HEK293 (cell line): ENCODE measurements around the gene A2ML1.

ENCODE experiments used
- CTCF ChIA-PET: fragments of 350-600 bp; formaldehyde crosslinking; extraction: SDS; loops from one replicate; lab custom pipeline; 2021; ENCODE audit warnings: antibody characterized with exemption; lab: Yijun Ruan, JAX
- POLR2A ChIA-PET: fragments of 300-600 bp; formaldehyde crosslinking; extraction: SDS; loops from one replicate; lab custom pipeline; 2020; ENCODE audit warnings: antibody characterized with exemption, inconsistent platforms; lab: Yijun Ruan, JAX
- H3K27ac ChIP-seq: fragments of 200-500 bp; sonication (Bioruptor generic); 2 replicates; pipeline ENCODE4 v1.5.1; 2014; ENCODE audit warnings: low read depth, low read length, control low read depth, inconsistent platforms; ENCODE audit errors: extremely low read depth
- H3K36me3 ChIP-seq, 2 experiments: fragments of 200-500 bp in 1 of 2; sonication (Bioruptor generic) in 1 of 2; 1 replicate in 1 of 2; 2 replicates in 1 of 2; pipeline ENCODE4 v1.5.1; 2014 to 2017; ENCODE audit warnings: inconsistent platforms in 2 of 2, low read length in 2 of 2; ENCODE audit not compliant: control insufficient read depth in 2 of 2, insufficient read depth in 1 of 2
- H3K4me1 ChIP-seq: fragments of 200-500 bp; sonication (Bioruptor generic); 2 replicates; pipeline ENCODE4 v1.5.1; 2014; ENCODE audit warnings: mild to moderate bottlenecking, low read length, inconsistent platforms; ENCODE audit not compliant: control insufficient read depth, insufficient read depth
- H3K4me3 ChIP-seq: 2 replicates; pipeline ENCODE4 v1.5.1; 2011; ENCODE audit warnings: low read depth, mild to moderate bottlenecking, control low read depth, low read length, moderate library complexity
- H3K9me3 ChIP-seq: fragments of 200-500 bp; sonication (Bioruptor generic); 2 replicates; pipeline ENCODE4 v1.5.1; 2014; ENCODE audit warnings: low read depth, low read length, inconsistent platforms; ENCODE audit not compliant: control insufficient read depth, insufficient read depth
- ELK4 ChIP-seq: IDR thresholded peaks from 2 replicates; pipeline ENCODE4 v1.6.1; 2011; ENCODE audit warnings: mild to moderate bottlenecking, low read depth, low read length, borderline replicate concordance
- HOXD13 ChIP-seq: sonication (generic); formaldehyde crosslinking; IDR thresholded peaks from 2 replicates; pipeline ENCODE4 v1.8.0; 2022; ENCODE audit warnings: missing genetic modification reagents, borderline replicate concordance
- PRDM10 ChIP-seq: fragments of 450-650 bp; formaldehyde crosslinking; IDR thresholded peaks from 2 replicates; pipeline ENCODE4 v1.5.1; 2016; ENCODE audit warnings: missing biosample characterization, missing genetic modification characterization
- PRDM6 ChIP-seq: fragments of 450-650 bp; formaldehyde crosslinking; IDR thresholded peaks from 2 replicates; pipeline ENCODE4 v1.5.1; 2017; ENCODE audit warnings: missing biosample characterization, missing genetic modification characterization
- ZBTB49 ChIP-seq: fragments of 450-650 bp; formaldehyde crosslinking; IDR thresholded peaks from 2 replicates; pipeline ENCODE4 v1.5.1; 2016; ENCODE audit warnings: missing biosample characterization, missing genetic modification characterization, low read depth
- ZBTB8A ChIP-seq: fragments of 450-650 bp; formaldehyde crosslinking; IDR thresholded peaks from 2 replicates; pipeline ENCODE4 v1.5.1; 2016; ENCODE audit warnings: missing biosample characterization, missing genetic modification characterization
- ZNF174 ChIP-seq: fragments of 450-650 bp; formaldehyde crosslinking; IDR thresholded peaks from 2 replicates; pipeline ENCODE4 v1.5.0; 2017; ENCODE audit warnings: missing biosample characterization, mild to moderate bottlenecking, missing genetic modification characterization
- ZNF221 ChIP-seq: fragments of 450-650 bp; formaldehyde crosslinking; IDR thresholded peaks from 2 replicates; pipeline ENCODE4 v1.5.1; 2017; ENCODE audit warnings: missing biosample characterization, missing genetic modification characterization, borderline replicate concordance
- ZNF223 ChIP-seq: fragments of 450-650 bp; formaldehyde crosslinking; IDR thresholded peaks from 2 replicates; pipeline ENCODE4 v1.5.1; 2016; ENCODE audit warnings: missing biosample characterization, missing genetic modification characterization
- ZNF23 ChIP-seq: fragments of 450-650 bp; formaldehyde crosslinking; IDR thresholded peaks from 2 replicates; pipeline ENCODE4 v1.5.1; 2016; ENCODE audit warnings: missing biosample characterization, missing genetic modification characterization, borderline replicate concordance
- ZNF266 ChIP-seq: fragments of 450-650 bp; formaldehyde crosslinking; IDR thresholded peaks from 2 replicates; pipeline ENCODE4 v1.5.1; 2016; ENCODE audit warnings: missing biosample characterization, missing genetic modification characterization, low read depth
- ZNF391 ChIP-seq: fragments of 450-650 bp; formaldehyde crosslinking; IDR thresholded peaks from 2 replicates; pipeline ENCODE4 v1.5.1; 2016; ENCODE audit warnings: low read depth, missing biosample characterization, missing genetic modification characterization, borderline replicate concordance
- ZNF449 ChIP-seq: fragments of 450-650 bp; formaldehyde crosslinking; IDR thresholded peaks from 2 replicates; pipeline ENCODE4 v1.5.1; 2017; ENCODE audit warnings: missing biosample characterization, mild to moderate bottlenecking, missing genetic modification characterization, moderate library complexity
- ZNF473 ChIP-seq: fragments of 450-650 bp; formaldehyde crosslinking; IDR thresholded peaks from 2 replicates; pipeline ENCODE4 v1.5.1; 2017; ENCODE audit warnings: missing biosample characterization, missing genetic modification characterization
- ZNF529 ChIP-seq: fragments of 450-650 bp; formaldehyde crosslinking; IDR thresholded peaks from 2 replicates; pipeline ENCODE4 v1.5.1; 2017; ENCODE audit warnings: missing genetic modification characterization, missing biosample characterization; ENCODE audit not compliant: insufficient replicate concordance
- ZNF664 ChIP-seq: fragments of 450-650 bp; formaldehyde crosslinking; IDR thresholded peaks from 2 replicates; pipeline ENCODE4 v1.5.1; 2016; ENCODE audit warnings: missing biosample characterization, missing genetic modification characterization
- ZNF692 ChIP-seq: fragments of 450-650 bp; formaldehyde crosslinking; IDR thresholded peaks from 2 replicates; pipeline ENCODE4 v1.5.1; 2016; ENCODE audit warnings: missing biosample characterization, missing genetic modification characterization
- ZNF747 ChIP-seq: fragments of 450-650 bp; formaldehyde crosslinking; IDR thresholded peaks from 2 replicates; pipeline ENCODE4 v1.5.1; 2016; ENCODE audit warnings: missing biosample characterization, missing genetic modification characterization
- ZNF76 ChIP-seq: fragments of 450-650 bp; formaldehyde crosslinking; IDR thresholded peaks from 2 replicates; pipeline ENCODE4; 2016; ENCODE audit warnings: low read depth, missing biosample characterization, missing genetic modification characterization, borderline replicate concordance
- ZNF777 ChIP-seq: fragments of 450-650 bp; formaldehyde crosslinking; IDR thresholded peaks from 2 replicates; pipeline ENCODE4 v1.5.1; 2017; ENCODE audit warnings: missing biosample characterization, missing genetic modification characterization, borderline replicate concordance
- ZNF792 ChIP-seq: fragments of 450-650 bp; formaldehyde crosslinking; IDR thresholded peaks from 2 replicates; pipeline ENCODE4 v1.5.1; 2016; ENCODE audit warnings: missing biosample characterization, missing genetic modification characterization
- ZNF843 ChIP-seq: fragments of 450-650 bp; formaldehyde crosslinking; IDR thresholded peaks from 2 replicates; pipeline ENCODE4 v1.5.1; 2016; ENCODE audit warnings: missing biosample characterization, missing genetic modification characterization

Gene A2ML1

GRCh38 chr12:8906266-8907180 is 84.1 kb downstream of the A2ML1 start:
- POLR2A ChIA-PET = no interaction called here
- H3K4me3 ChIP-seq = no peak overlapping the region
- no peaks in the 10 kb centered on the region for H3K9me3 ChIP-seq
- H3K27ac ChIP-seq = no peak overlapping the region
- no peaks in the 10 kb centered on the region for H3K4me1 ChIP-seq
- TF ChIP-seq ZNF664 (tag by site-specific recombination) (no peak), ZNF692 (no peak), ZNF792 (no peak), ZNF223 (tag by site-specific recombination) (no peak), ZNF174 (tag by site-specific recombination) (no peak), HOXD13 (CRISPR knock-in tag) (no peak), ZNF843 (tag by site-specific recombination) (no peak), ELK4 (no peak), ZNF391 (no peak), ZBTB49 (no peak), PRDM6 (tag by site-specific recombination) (no peak), ZNF529 (tag by site-specific recombination) (no peak), ZNF473 (tag by site-specific recombination) (no peak), ZNF747 (tag by site-specific recombination) (no peak), ZNF777 (tag by site-specific recombination) (no peak), ZBTB8A (tag by site-specific recombination) (no peak), ZNF23 (tag by site-specific recombination) (no peak)
- CTCF ChIA-PET = interaction anchor here (1.4 kb wide), 1 partner anchor 15 kb away, joined by 4 read pairs; no protein-coding TSS in a partner anchor
- H3K36me3 ChIP-seq = no peaks in the 10 kb centered on the region

GRCh38 chr12:8907513-8907912 is 85.1 kb downstream of the A2ML1 start:
- Histone ChIP-seq H3K9me3 (no peaks in the 10 kb centered on the region), H3K36me3 (no peaks in the 10 kb centered on the region), H3K4me3 (no peak overlapping the region), H3K27ac (no peak overlapping the region), H3K4me1 (no peaks in the 10 kb centered on the region)
- ChIA-PET CTCF (interaction anchor here (1.4 kb wide), 1 partner anchor 16 kb away, joined by 4 read pairs; no protein-coding TSS in a partner anchor), POLR2A (no interaction called here)
- TF ChIP-seq ZNF449 (tag by site-specific recombination) (no peak), ZNF221 (tag by site-specific recombination) (no peak), PRDM10 (tag by site-specific recombination) (no peak), ZNF223 (tag by site-specific recombination) (no peak), ZNF76 (tag by site-specific recombination) (no peak), ZNF266 (tag by site-specific recombination) (no peak)
